GM12878 (cell line): ENCODE data around the gene ABI3. TPM values are rescaled to one million over a fixed set of nuclear protein-coding genes. Genes with fewer than 3 reads are reported as not detected.

Experiments used
- ASH2L ChIP-seq: fragments of 300-600, 200-600 bp; sonication (generic); IDR thresholded peaks from 2 replicates; pipeline ENCODE4 v1.6.1; 2017; ENCODE audit warnings: low read depth, mild to moderate bottlenecking, borderline replicate concordance
- BACH1 ChIP-seq: fragments of 450-650 bp; IDR thresholded peaks from 2 replicates; pipeline ENCODE4 v1.6.1; 2017; ENCODE audit warnings: mild to moderate bottlenecking, borderline replicate concordance
- BCL11A ChIP-seq: IDR thresholded peaks from 2 replicates; pipeline ENCODE4 v1.6.1; 2011; ENCODE audit warnings: low read depth, low read length
- ELK1 ChIP-seq: IDR thresholded peaks from 2 replicates; pipeline ENCODE4 v1.6.1; 2012; ENCODE audit warnings: low read depth, low read length, improper control_type of control experiment
- FOS ChIP-seq: IDR thresholded peaks from 3 replicates; pipeline ENCODE4 v1.6.1; 2011; ENCODE audit warnings: borderline replicate concordance; ENCODE audit not compliant: insufficient read length; ENCODE audit errors: extremely low read depth
- GATAD2B ChIP-seq: fragments of 450-650 bp; conservative IDR thresholded peaks from 2 replicates; pipeline ENCODE4 v1.6.1; 2017; ENCODE audit warnings: low read depth, mild to moderate bottlenecking, moderate library complexity
- JUNB ChIP-seq: IDR thresholded peaks from 2 replicates; pipeline ENCODE4 v1.6.1; 2016; ENCODE audit warnings: antibody characterized with exemption, mild to moderate bottlenecking
- KAT2A ChIP-seq: conservative IDR thresholded peaks from 2 replicates; pipeline ENCODE4 v1.6.1; 2011; ENCODE audit warnings: low read depth, low read length; ENCODE audit not compliant: control insufficient read depth
- KDM1A ChIP-seq: fragments of 200-600 bp; sonication (generic); IDR thresholded peaks from 2 replicates; pipeline ENCODE4 v1.6.1; 2016; ENCODE audit warnings: borderline replicate concordance
- RB1 ChIP-seq: fragments of 450-650 bp; formaldehyde crosslinking; IDR thresholded peaks from 2 replicates; pipeline ENCODE4 v1.6.1; 2017; ENCODE audit warnings: mild to moderate bottlenecking, borderline replicate concordance
- RELB ChIP-seq: fragments of 450-650 bp; IDR thresholded peaks from 2 replicates; pipeline ENCODE4 v1.6.1; 2017; ENCODE audit warnings: low read depth, mild to moderate bottlenecking, moderate library complexity
- RFX5 ChIP-seq: IDR thresholded peaks from 2 replicates; pipeline ENCODE4 v1.6.1; 2011; ENCODE audit warnings: low read depth, low read length, improper control_type of control experiment
- SMARCA5 ChIP-seq: fragments of 450-650 bp; IDR thresholded peaks from 2 replicates; pipeline ENCODE4 v1.6.1; 2017; ENCODE audit warnings: mild to moderate bottlenecking
- SUPT20H ChIP-seq: IDR thresholded peaks from 2 replicates; pipeline ENCODE4 v1.6.1; 2011; ENCODE audit warnings: low read depth, mild to moderate bottlenecking, low read length, moderate library complexity, borderline replicate concordance; ENCODE audit not compliant: control insufficient read depth
- TCF12 ChIP-seq: IDR thresholded peaks from 2 replicates; pipeline ENCODE4 v1.6.1; 2011; ENCODE audit warnings: low read depth, mild to moderate bottlenecking, low read length
- WRNIP1 ChIP-seq: IDR thresholded peaks from 2 replicates; pipeline ENCODE4 v1.6.1; 2011; ENCODE audit warnings: low read depth, low read length, improper control_type of control experiment, borderline replicate concordance
- ZBTB40 ChIP-seq: fragments of 450-650 bp; IDR thresholded peaks from 2 replicates; pipeline ENCODE4 v1.6.1; 2016; ENCODE audit warnings: mild to moderate bottlenecking, moderate library complexity, borderline replicate concordance
- ZNF622 ChIP-seq: fragments of 450-650 bp; IDR thresholded peaks from 2 replicates; pipeline ENCODE4 v1.6.1; 2017; ENCODE audit warnings: mild to moderate bottlenecking, inconsistent platforms
- polyA plus RNA-seq, 11 experiments: library from polyadenylated mRNA; depleted of rRNA in 4 of 11; unstranded in 6 of 11; stranded (reverse) in 5 of 11; fragments of >200 nt; fragmentation: Nextera tagmentation in 4 of 11; fragmentation: Illumina TruSeq in 1 of 11; extraction: Ambion mirVana in 4 of 11; extraction: Trizol in 1 of 11; gene quantifications; 1 replicate in 1 of 11; 2 replicates in 10 of 11; pipeline versions ENCODE4 v1.2.1 to v1.2.3, GENCODE V29; 2011 to 2016; ENCODE audit warnings: inconsistent platforms in 2 of 11, missing spikeins in 2 of 11, low read depth in 1 of 11
- total RNA-seq, 4 experiments: library from RNA; depleted of rRNA in 3 of 4; stranded (reverse); fragments of >200 nt in 3 of 4; fragmentation: Illumina TruSeq in 1 of 4; extraction: Trizol in 1 of 4; gene quantifications; 2 replicates each; pipeline versions ENCODE4 v1.2.1 to v1.2.3, GENCODE V29; 2013 to 2021
- TF ChIP-seq, protein P1 (sequence below): fragments of 450-650 bp; formaldehyde crosslinking; IDR thresholded peaks from 2 replicates; pipeline ENCODE4 v1.4.0; 2020; ENCODE audit warnings: mild to moderate bottlenecking, moderate library complexity

ABI3 gene
- total and polyA plus RNA-seq, 10 of the 15 experiments (the other 5 are each of a cell fraction or from before 2014, with no cell fraction given) = 13.4 to 109 (median 51.1) TPM

DNA sequence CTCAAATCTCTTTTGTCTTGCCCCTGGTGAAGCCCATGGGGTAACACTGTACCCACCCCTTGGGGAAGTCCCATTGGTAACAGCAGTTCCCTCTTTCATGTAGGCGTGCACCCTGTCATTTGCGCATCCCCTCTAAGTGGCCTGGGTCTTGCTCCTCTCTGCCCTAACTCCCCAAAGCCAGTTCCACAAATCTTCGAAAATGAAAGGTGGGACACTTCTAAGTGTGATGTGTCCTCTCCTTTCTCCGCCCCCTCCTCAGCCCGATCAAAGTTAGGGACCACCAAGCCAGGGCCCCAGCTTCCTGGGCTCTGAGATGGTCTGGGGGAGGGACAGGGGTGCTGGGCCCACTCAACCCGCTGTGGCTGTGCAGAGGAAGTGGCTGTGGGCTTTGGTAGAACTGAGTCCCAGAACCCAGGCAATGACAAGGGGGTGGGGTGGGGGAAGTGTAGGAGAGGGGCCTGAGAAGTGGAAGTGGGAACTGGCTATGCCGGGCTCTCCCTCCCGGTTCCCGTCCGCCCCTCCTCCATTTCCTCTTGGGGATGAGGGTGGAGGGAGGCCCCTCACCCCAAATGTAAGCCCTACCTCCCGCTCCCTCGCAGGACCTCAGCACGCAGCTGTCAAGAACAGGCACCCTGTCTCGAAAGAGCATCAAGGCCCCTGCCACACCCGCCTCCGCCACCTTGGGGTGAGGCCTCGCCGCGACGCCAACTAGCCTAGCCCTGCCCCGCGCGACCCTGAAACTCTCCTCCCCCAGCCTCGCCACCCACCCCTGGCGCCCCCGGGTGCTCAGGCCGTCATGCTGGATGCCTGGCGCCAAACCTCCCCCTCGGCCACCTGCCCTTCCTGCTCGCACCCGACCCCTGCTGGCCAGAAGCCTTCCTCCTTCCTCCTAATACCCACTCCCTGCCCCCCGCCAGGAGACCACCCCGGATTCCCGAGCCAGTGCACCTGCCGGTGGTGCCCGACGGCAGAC lies 8.7 kb downstream of the ABI3 start (continued):
- no peak for TF ChIP-seq ELK1
- TF ChIP-seq ZBTB40 = no peak
- TF ChIP-seq ZNF622 = no peak
- no peak for TF ChIP-seq KAT2A
- no peak for TF ChIP-seq RELB
- TF ChIP-seq BACH1 = 0 out of 2 replicates have a peak, but pooled peaks have one; percentile 31
- TF ChIP-seq WRNIP1 = no peak
- no peak; the same call in 1 of the 2 replicates for TF ChIP-seq RB1
- no peak for TF ChIP-seq GATAD2B
- no peak for TF ChIP-seq SUPT20H
- no peak for TF ChIP-seq KDM1A
- no peak for TF ChIP-seq JUNB
- TF ChIP-seq BCL11A = no peak
- TF ChIP-seq, protein P1, sequence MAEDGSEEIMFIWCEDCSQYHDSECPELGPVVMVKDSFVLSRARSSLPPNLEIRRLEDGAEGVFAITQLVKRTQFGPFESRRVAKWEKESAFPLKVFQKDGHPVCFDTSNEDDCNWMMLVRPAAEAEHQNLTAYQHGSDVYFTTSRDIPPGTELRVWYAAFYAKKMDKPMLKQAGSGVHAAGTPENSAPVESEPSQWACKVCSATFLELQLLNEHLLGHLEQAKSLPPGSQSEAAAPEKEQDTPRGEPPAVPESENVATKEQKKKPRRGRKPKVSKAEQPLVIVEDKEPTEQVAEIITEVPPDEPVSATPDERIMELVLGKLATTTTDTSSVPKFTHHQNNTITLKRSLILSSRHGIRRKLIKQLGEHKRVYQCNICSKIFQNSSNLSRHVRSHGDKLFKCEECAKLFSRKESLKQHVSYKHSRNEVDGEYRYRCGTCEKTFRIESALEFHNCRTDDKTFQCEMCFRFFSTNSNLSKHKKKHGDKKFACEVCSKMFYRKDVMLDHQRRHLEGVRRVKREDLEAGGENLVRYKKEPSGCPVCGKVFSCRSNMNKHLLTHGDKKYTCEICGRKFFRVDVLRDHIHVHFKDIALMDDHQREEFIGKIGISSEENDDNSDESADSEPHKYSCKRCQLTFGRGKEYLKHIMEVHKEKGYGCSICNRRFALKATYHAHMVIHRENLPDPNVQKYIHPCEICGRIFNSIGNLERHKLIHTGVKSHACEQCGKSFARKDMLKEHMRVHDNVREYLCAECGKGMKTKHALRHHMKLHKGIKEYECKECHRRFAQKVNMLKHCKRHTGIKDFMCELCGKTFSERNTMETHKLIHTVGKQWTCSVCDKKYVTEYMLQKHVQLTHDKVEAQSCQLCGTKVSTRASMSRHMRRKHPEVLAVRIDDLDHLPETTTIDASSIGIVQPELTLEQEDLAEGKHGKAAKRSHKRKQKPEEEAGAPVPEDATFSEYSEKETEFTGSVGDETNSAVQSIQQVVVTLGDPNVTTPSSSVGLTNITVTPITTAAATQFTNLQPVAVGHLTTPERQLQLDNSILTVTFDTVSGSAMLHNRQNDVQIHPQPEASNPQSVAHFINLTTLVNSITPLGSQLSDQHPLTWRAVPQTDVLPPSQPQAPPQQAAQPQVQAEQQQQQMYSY (CRISPR knock-in tag) = no peak
- no peak for TF ChIP-seq RFX5
- TF ChIP-seq FOS = no peak
- TF ChIP-seq ASH2L = no peak
- TF ChIP-seq SMARCA5 = no peak; the same call in 1 of the 2 replicates
- TF ChIP-seq TCF12 = peak; percentile 73
